ENCODE measurements around the gene HCST. TPM values are rescaled to one million over a fixed set of nuclear protein-coding genes. Genes with fewer than 3 reads are reported as not detected.

Gene HCST
- total and polyA plus RNA-seq, 4 donors = 2.0 to 13.3 (median 3.8) TPM

DNA sequence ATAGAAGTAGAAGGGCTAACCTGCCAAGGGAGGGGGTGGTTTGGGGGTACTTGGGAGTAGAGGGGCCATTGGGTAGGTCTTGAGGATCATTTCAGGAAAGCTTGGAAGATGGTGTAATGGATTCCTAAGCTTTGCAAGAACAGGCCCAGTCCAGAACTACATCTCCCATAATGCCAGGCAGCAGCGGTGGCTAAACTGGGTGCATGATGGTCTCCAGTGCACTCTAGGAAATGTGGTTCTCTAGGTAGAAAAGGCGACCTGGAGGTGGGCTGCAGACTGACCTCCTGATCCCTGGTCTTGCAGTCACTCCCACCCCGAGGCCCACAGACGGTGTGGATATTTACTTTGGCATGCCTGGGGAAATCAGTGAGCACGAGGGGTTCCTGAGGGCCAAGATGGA is 30.1 kb upstream of the HCST start:
- H3K27me3 ChIP-seq (ENCODE audit: control insufficient read depth in 4 of 4, insufficient read depth in 4 of 4, low read length in 3 of 4) = peaks cover 0 to 3% (median 2%) of the 10 kb centered on the region in 4 donors
- 69% methylated on average over 5 of the region's 5 CpGs for WGBS
- peaks cover 3 to 17% (median 10%) of the 10 kb centered on the region in 4 donors for H3K4me1 ChIP-seq (ENCODE audit: control insufficient read depth in 4 of 4, insufficient read depth in 4 of 4, low read length in 3 of 4)
- H3K4me3 ChIP-seq (ENCODE audit: low read depth in 1 of 3, low read length in 3 of 3) = no peak overlapping the region
- no peaks in the 10 kb centered on the region for H3K9me3 ChIP-seq (ENCODE audit: control insufficient read depth in 4 of 4, low read length in 3 of 4)
- no peaks in the 10 kb centered on the region for H3K36me3 ChIP-seq (ENCODE audit: control insufficient read depth in 4 of 4, insufficient read depth in 3 of 4, low read depth in 1 of 4, low read length in 3 of 4)
- TF ChIP-seq HNF4G (IDR thresholded peaks at IDR 0.05) = no peak
- TF ChIP-seq, protein P1, sequence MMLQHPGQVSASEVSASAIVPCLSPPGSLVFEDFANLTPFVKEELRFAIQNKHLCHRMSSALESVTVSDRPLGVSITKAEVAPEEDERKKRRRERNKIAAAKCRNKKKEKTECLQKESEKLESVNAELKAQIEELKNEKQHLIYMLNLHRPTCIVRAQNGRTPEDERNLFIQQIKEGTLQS (IDR thresholded peaks at IDR 0.05) = no peak
- TF ChIP-seq TAF1 (conservative IDR thresholded peaks at IDR 0.05) = no peak
- TF ChIP-seq, protein P2, sequence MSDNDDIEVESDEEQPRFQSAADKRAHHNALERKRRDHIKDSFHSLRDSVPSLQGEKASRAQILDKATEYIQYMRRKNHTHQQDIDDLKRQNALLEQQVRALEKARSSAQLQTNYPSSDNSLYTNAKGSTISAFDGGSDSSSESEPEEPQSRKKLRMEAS (IDR thresholded peaks at IDR 0.05) = no peak
- no peak for TF ChIP-seq RAD21 (IDR thresholded peaks at IDR 0.05)
- TF ChIP-seq, protein P3, sequence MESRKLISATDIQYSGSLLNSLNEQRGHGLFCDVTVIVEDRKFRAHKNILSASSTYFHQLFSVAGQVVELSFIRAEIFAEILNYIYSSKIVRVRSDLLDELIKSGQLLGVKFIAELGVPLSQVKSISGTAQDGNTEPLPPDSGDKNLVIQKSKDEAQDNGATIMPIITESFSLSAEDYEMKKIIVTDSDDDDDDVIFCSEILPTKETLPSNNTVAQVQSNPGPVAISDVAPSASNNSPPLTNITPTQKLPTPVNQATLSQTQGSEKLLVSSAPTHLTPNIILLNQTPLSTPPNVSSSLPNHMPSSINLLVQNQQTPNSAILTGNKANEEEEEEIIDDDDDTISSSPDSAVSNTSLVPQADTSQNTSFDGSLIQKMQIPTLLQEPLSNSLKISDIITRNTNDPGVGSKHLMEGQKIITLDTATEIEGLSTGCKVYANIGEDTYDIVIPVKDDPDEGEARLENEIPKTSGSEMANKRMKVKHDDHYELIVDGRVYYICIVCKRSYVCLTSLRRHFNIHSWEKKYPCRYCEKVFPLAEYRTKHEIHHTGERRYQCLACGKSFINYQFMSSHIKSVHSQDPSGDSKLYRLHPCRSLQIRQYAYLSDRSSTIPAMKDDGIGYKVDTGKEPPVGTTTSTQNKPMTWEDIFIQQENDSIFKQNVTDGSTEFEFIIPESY (IDR thresholded peaks at IDR 0.05) = no peak
- TF ChIP-seq RXRA (IDR thresholded peaks at IDR 0.05) = no peak
- TF ChIP-seq, protein P4, sequence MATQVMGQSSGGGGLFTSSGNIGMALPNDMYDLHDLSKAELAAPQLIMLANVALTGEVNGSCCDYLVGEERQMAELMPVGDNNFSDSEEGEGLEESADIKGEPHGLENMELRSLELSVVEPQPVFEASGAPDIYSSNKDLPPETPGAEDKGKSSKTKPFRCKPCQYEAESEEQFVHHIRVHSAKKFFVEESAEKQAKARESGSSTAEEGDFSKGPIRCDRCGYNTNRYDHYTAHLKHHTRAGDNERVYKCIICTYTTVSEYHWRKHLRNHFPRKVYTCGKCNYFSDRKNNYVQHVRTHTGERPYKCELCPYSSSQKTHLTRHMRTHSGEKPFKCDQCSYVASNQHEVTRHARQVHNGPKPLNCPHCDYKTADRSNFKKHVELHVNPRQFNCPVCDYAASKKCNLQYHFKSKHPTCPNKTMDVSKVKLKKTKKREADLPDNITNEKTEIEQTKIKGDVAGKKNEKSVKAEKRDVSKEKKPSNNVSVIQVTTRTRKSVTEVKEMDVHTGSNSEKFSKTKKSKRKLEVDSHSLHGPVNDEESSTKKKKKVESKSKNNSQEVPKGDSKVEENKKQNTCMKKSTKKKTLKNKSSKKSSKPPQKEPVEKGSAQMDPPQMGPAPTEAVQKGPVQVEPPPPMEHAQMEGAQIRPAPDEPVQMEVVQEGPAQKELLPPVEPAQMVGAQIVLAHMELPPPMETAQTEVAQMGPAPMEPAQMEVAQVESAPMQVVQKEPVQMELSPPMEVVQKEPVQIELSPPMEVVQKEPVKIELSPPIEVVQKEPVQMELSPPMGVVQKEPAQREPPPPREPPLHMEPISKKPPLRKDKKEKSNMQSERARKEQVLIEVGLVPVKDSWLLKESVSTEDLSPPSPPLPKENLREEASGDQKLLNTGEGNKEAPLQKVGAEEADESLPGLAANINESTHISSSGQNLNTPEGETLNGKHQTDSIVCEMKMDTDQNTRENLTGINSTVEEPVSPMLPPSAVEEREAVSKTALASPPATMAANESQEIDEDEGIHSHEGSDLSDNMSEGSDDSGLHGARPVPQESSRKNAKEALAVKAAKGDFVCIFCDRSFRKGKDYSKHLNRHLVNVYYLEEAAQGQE (IDR thresholded peaks at IDR 0.05) = no peak
- no peak for TF ChIP-seq JUND (IDR thresholded peaks at IDR 0.05)
- no peak for TF ChIP-seq FOXA2 (IDR thresholded peaks at IDR 0.05)
- TF ChIP-seq FOXA1 (IDR thresholded peaks at IDR 0.05) = no peak
- TF ChIP-seq SP1 (IDR thresholded peaks at IDR 0.05) = no peak
- TF ChIP-seq EGR1 (IDR thresholded peaks at IDR 0.05; ENCODE audit: low read depth in 2 of 2) = no peak
- TF ChIP-seq YY1 (IDR thresholded peaks at IDR 0.05) = no peak
- no peak overlapping the region for H3K9ac ChIP-seq (ENCODE audit: low read depth in 1 of 2, low read length in 2 of 2)
- no peak overlapping the region for H3K27ac ChIP-seq (ENCODE audit: low read depth in 1 of 2, low read length in 2 of 2)
- DNase-seq (ENCODE audit: low spot score) = no peak

DNA sequence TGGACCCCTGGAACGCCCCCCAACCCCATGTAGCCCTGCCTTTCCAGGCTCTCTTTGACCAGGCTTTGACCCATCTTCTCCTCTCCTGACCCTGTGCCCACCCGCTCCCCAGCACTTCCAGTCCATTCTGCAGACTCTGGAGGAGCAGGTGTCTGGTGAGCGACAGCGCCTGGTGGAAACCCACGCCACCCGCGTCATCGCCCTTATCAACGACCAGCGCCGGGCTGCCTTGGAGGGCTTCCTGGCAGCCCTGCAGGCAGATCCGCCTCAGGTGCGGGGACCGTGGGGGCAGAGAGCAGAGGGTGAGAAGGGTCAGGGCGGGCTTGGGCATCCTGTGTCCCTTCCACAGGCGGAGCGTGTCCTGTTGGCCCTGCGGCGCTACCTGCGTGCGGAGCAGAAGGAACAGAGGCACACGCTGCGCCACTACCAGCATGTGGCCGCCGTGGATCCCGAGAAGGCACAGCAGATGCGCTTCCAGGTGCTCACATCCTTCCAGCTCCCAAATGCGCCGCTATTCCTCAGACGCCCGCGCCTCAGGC is 27.9 kb upstream of the HCST start:
- Histone ChIP-seq H3K4me1 (ENCODE audit: control insufficient read depth in 4 of 4, insufficient read depth in 4 of 4, low read length in 3 of 4) (peaks cover 0 to 5% (median 4%) of the 10 kb centered on the region in 4 donors), H3K9me3 (ENCODE audit: control insufficient read depth in 4 of 4, low read length in 3 of 4) (no peaks in the 10 kb centered on the region), H3K4me3 (ENCODE audit: low read depth in 1 of 3, low read length in 3 of 3) (no peak overlapping the region), H3K27me3 (ENCODE audit: control insufficient read depth in 4 of 4, insufficient read depth in 4 of 4, low read length in 3 of 4) (peaks cover 0 to 3% (median 1%) of the 10 kb centered on the region in 4 donors), H3K27ac (ENCODE audit: low read depth in 1 of 2, low read length in 2 of 2) (no peak overlapping the region), H3K9ac (ENCODE audit: low read depth in 1 of 2, low read length in 2 of 2) (no peak overlapping the region), H3K36me3 (ENCODE audit: control insufficient read depth in 4 of 4, insufficient read depth in 3 of 4, low read depth in 1 of 4, low read length in 3 of 4) (no peaks in the 10 kb centered on the region)
- no peak for DNase-seq (ENCODE audit: low spot score)
- WGBS = 89% methylated on average over 32 of the region's 32 CpGs
- TF ChIP-seq, protein P1 (IDR thresholded peaks at IDR 0.05) = no peak
- TF ChIP-seq, protein P3 (IDR thresholded peaks at IDR 0.05) = no peak
- no peak for TF ChIP-seq TAF1 (conservative IDR thresholded peaks at IDR 0.05)
- TF ChIP-seq SP1 (IDR thresholded peaks at IDR 0.05) = no peak
- TF ChIP-seq HNF4A (conservative IDR thresholded peaks at IDR 0.05) = no peak
- TF ChIP-seq EGR1 (IDR thresholded peaks at IDR 0.05; ENCODE audit: low read depth in 2 of 2) = no peak
- TF ChIP-seq GABPA (IDR thresholded peaks at IDR 0.05 in 1 of 2, conservative IDR thresholded peaks at IDR 0.05 in 1 of 2) = no peak
- TF ChIP-seq FOXA1 (IDR thresholded peaks at IDR 0.05) = no peak
- no peak for TF ChIP-seq JUND (IDR thresholded peaks at IDR 0.05)
- no peak for TF ChIP-seq FOXA2 (IDR thresholded peaks at IDR 0.05)
- TF ChIP-seq NR2F2 (IDR thresholded peaks at IDR 0.05) = no peak
- TF ChIP-seq, protein P4 (IDR thresholded peaks at IDR 0.05) = no peak
- no peak for TF ChIP-seq RXRA (IDR thresholded peaks at IDR 0.05)
